Vagina (tissue), 2 donors: ENCODE results near the gene ARHGAP18.

Source experiments
- CTCF ChIP-seq, 3 experiments: fragments of 450-650 bp in 2 of 3; fragments of 200-600 bp in 1 of 3; sonication (generic) in 1 of 3; IDR thresholded peaks; one replicate each; pipeline ENCODE4 v1.5.1; 2017 to 2019; ENCODE audit warnings: antibody characterized with exemption in 3 of 3, mild to moderate bottlenecking in 2 of 3, moderate library complexity in 2 of 3
- POLR2A ChIP-seq, 2 donors: fragments of 450-650 bp; IDR thresholded peaks; one replicate each; pipeline ENCODE4 v1.6.1; 2017; ENCODE audit warnings: antibody characterized with exemption in 2 of 2, mild to moderate bottlenecking in 2 of 2, moderate library complexity in 2 of 2
- POLR2AphosphoS5 ChIP-seq, 2 donors: sonication (generic); formaldehyde crosslinking; IDR thresholded peaks; one replicate each; pipeline ENCODE4 v1.9.0; 2017; ENCODE audit warnings: antibody characterized with exemption in 2 of 2, mild to moderate bottlenecking in 2 of 2, low read depth in 1 of 2; ENCODE audit not compliant: insufficient read depth in 1 of 2

DNA sequence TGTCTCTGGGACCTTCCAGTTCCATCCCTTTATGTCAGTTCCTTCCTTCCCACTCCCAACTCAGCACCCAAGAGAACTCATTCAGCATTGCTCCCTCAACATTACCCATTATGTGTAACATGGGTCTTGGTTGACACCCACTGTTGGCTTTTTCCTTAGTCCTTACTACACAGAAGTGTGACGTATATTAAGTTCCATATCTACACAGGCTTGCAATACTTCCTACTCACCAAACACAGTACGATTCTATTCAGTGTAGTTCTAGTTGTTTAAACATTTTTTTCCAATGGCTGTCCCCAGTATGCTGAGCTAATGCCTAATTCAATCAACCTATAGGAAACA is 37.7 kb downstream of the ARHGAP18 start:
- TF ChIP-seq CTCF (IDR thresholded peaks at IDR 0.05), result no peak
- TF ChIP-seq POLR2A (IDR thresholded peaks at IDR 0.05), result no peak
- no peak for TF ChIP-seq POLR2AphosphoS5 (IDR thresholded peaks at IDR 0.05; ENCODE audit: insufficient read depth in 1 of 2, low read depth in 1 of 2)
